NT2/D1 (cell line): ENCODE results near the gene ZNF778.
"Not testable (repeated sequence)": the region's sequence is repeated elsewhere in the genome, so short reads cannot be mapped to it uniquely, and the experiment has no call there.

Source experiments
- SUZ12 ChIP-seq: IDR thresholded peaks from 2 replicates; pipeline ENCODE4 v1.6.1; 2011; ENCODE audit not compliant: insufficient read length, insufficient read depth; ENCODE audit errors: extremely low read depth
- YY1 ChIP-seq: IDR thresholded peaks from 2 replicates; pipeline ENCODE4 v1.6.1; 2011; ENCODE audit not compliant: insufficient read length, insufficient read depth
- ZNF274 ChIP-seq: IDR thresholded peaks from 2 replicates; pipeline ENCODE4 v1.6.1; 2011; ENCODE audit warnings: mild to moderate bottlenecking, low read depth, low read length

DNA sequence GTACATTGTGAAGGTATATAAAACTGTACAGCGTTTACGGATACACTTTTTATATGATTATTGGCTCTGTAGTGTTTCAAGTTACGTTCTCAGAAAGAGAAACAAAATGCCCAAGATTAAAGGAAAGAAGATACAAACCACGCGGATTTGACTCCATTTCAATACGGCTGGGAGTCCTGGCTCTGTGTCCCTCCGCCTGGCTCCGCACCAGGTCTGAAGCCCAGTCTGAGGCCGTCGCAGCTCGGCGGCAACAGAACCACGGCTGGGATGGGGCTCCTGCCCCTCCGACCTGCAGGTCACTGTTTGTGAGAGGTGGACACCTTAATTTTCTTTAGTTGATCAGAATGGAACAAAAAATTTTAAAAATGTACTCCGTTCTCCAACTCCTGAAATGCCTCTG, 50.2 kb downstream of the ZNF778 start:
- not testable (repeated sequence) for TF ChIP-seq YY1, SUZ12, ZNF274
